Activated naive CD4-positive, alpha-beta T cell treated with anti-CD3 and anti-CD28 coated beads, Interleukin-2, amount 10 ng/mL, durations not matched to agents 7 days and 5 days (primary cell): ENCODE measurements around the gene GRAPL.
"Not testable (repeated sequence)": the region's sequence is repeated elsewhere in the genome, so short reads cannot be mapped to it uniquely, and the experiment has no call there.

Experiments
- CTCF ChIA-PET: fragments of 350-600 bp; sonication (Branson Sonifier 250); formaldehyde crosslinking; loops from one replicate; lab custom pipeline; 2021; ENCODE audit warnings: antibody characterized with exemption; lab: Charles Lee
- DNase-seq: peaks from one replicate; pipeline ENCODE4 v3.0.0-alpha.2; 2020
- H3K27ac Mint-ChIP-seq: one replicate; pipeline ENCODE4 v1.8.0; 2021; ENCODE audit warnings: mild to moderate bottlenecking, moderate library complexity, mixed read lengths
- H3K27me3 Mint-ChIP-seq: one replicate; pipeline ENCODE4 v1.8.0; 2021; ENCODE audit warnings: mild to moderate bottlenecking, mixed read lengths
- H3K36me3 Mint-ChIP-seq: one replicate; pipeline ENCODE4 v1.8.0; 2021; ENCODE audit warnings: mixed read lengths
- H3K4me1 Mint-ChIP-seq: one replicate; pipeline ENCODE4 v1.8.0; 2021; ENCODE audit warnings: mixed read lengths
- H3K4me3 Mint-ChIP-seq: one replicate; pipeline ENCODE4 v1.8.0; 2021; ENCODE audit warnings: mild to moderate bottlenecking, moderate library complexity, mixed read lengths
- H3K9me3 Mint-ChIP-seq: one replicate; pipeline ENCODE4 v1.8.0; 2021; ENCODE audit warnings: mixed read lengths

The GRAPL gene

DNA sequence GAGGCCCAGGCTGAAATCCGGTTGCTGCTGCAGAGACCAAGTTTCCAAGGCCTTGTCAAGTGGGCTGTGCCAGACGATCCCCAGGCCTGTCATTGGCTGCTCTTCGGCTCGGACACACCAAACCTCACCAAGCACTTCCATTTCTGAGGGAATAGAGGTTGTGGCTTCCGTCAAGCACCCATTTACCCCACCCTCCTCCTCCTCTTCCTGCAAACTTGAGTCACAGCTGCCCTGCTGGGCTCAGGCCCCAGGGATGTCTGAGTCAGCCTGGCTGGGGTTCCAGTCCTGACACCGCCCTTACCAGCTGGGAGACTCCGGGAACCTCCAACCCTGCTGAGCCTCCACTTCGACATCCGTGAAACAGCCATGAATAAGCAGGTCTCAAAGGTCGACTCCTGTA lies 31.1 kb downstream of the GRAPL start:
- H3K4me3 Mint-ChIP-seq, H3K27ac Mint-ChIP-seq, H3K36me3 Mint-ChIP-seq, H3K27me3 Mint-ChIP-seq, H3K4me1 Mint-ChIP-seq, H3K9me3 Mint-ChIP-seq, CTCF ChIA-PET, DNase-seq: not testable (repeated sequence)

DNA sequence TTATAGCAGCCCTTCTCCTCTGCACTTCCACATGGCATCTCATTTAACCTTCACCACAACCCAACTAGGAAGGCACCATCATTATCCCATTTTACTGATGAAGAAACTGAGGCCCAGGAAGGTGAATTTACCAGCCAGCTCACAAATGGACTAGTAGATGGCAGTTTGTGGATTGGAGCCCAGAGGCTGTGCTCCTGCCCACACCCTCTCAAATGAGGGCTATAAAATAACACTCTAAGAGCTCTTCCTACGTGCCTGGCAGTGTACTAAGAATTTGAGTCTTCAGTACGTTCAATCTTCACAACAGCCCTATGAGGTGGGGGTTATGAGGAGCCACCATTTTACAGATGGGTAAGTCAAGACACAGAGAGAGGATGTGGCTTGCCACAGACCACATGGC lies 31.5 kb downstream of the GRAPL start:
- H3K9me3 Mint-ChIP-seq, H3K36me3 Mint-ChIP-seq, H3K27ac Mint-ChIP-seq, H3K27me3 Mint-ChIP-seq, H3K4me3 Mint-ChIP-seq, CTCF ChIA-PET, H3K4me1 Mint-ChIP-seq, DNase-seq: not testable (repeated sequence)

- H3K4me1 Mint-ChIP-seq, H3K27ac Mint-ChIP-seq, CTCF ChIA-PET, H3K4me3 Mint-ChIP-seq, DNase-seq, H3K27me3 Mint-ChIP-seq, H3K36me3 Mint-ChIP-seq, H3K9me3 Mint-ChIP-seq: not testable (repeated sequence)
Observed at GRCh38 chr17:19161308-19162107, 34.1 kb downstream of the GRAPL start.

- H3K27ac Mint-ChIP-seq, H3K9me3 Mint-ChIP-seq, H3K4me3 Mint-ChIP-seq, DNase-seq, H3K36me3 Mint-ChIP-seq, CTCF ChIA-PET, H3K4me1 Mint-ChIP-seq, H3K27me3 Mint-ChIP-seq: not testable (repeated sequence)
Observed at GRCh38 chr17:19162384-19163216, 35.2 kb downstream of the GRAPL start.

- CTCF ChIA-PET, DNase-seq: not testable (repeated sequence)
Observed at GRCh38 chr17:19174422-19174821, 47.0 kb downstream of the GRAPL start.

DNA sequence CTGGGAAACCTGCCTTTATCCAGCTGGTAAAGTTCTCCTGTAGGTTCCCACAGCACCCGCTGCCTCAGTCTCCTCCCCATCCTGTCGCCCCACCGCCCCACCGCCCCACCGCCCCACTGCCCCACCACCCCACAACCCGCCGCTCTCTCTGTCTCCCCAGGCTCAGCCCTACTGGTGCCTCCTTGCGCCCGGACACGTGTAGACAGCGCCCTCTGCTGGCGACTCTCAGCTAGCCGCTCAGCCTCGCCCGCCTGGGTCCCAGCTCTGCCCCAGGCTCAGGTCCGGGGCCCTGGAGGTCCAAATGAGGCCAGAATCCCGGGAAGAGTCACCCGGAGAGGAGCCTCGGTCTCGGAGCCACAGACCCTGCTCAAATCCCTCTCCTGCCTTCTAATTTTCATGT lies 48.0 kb downstream of the GRAPL start:
- H3K4me3 Mint-ChIP-seq, CTCF ChIA-PET, H3K36me3 Mint-ChIP-seq, H3K27ac Mint-ChIP-seq, H3K4me1 Mint-ChIP-seq, H3K27me3 Mint-ChIP-seq, H3K9me3 Mint-ChIP-seq, DNase-seq: not testable (repeated sequence)

More at GRCh38 chr17:19174422-19174821, 47.0 kb downstream of the GRAPL start:
- not testable (repeated sequence) for H3K9me3 Mint-ChIP-seq, H3K4me3 Mint-ChIP-seq, H3K4me1 Mint-ChIP-seq, H3K27ac Mint-ChIP-seq, H3K36me3 Mint-ChIP-seq, H3K27me3 Mint-ChIP-seq

- H3K4me3 Mint-ChIP-seq, H3K4me1 Mint-ChIP-seq, DNase-seq, H3K27ac Mint-ChIP-seq, CTCF ChIA-PET, H3K36me3 Mint-ChIP-seq, H3K27me3 Mint-ChIP-seq, H3K9me3 Mint-ChIP-seq: not testable (repeated sequence)
Observed at GRCh38 chr17:19181040-19181875, 53.9 kb downstream of the GRAPL start.

DNA sequence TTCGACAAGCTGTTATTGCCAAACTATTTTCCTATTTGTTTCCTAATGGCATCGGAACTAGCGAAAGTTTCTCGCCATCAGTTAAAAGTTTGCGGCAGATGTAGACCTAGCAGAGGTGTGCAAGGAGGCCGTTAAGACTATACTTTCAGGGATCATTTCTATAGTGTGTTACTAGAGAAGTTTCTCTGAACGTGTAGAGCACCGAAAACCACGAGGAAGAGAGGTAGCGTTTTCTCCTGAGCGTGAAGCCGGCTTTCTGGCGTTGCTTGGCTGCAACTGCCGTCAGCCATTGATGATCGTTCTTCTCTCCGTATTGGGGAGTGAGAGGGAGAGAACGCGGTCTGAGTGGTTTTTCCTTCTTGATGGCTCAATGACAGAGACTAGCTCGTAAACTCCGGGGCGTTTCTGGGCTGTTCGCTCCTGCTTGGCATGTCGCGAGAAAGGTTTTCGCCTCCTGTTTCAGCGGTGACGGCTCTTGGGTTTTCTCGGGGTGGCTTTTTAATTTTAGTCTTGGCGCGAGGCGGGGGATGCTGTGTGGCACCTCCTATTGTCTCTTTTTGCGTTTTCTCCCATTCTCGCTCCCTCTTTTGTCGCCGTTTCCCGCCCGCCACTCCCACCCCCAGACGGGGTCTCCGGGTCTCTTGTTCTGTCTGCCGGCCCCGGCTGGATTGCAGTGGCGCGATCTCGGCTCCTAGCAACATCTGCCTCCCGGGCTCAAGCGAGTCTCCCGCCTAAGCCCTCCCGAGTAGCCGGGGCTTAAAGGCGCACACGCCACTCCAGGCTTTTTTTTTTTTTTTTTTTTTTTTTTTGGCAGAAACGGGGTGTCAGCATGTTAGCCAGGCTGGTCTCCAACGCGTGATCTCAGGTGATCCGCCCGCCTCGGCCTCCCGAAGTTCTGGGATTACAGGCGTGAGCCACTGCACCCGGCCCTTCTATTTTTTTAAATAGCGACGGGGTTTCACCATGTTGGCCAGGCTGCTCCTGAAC lies 60.8 kb downstream of the GRAPL start:
- DNase-seq, H3K4me3 Mint-ChIP-seq, H3K27me3 Mint-ChIP-seq, H3K9me3 Mint-ChIP-seq, H3K36me3 Mint-ChIP-seq, H3K27ac Mint-ChIP-seq, CTCF ChIA-PET, H3K4me1 Mint-ChIP-seq: not testable (repeated sequence)

DNA sequence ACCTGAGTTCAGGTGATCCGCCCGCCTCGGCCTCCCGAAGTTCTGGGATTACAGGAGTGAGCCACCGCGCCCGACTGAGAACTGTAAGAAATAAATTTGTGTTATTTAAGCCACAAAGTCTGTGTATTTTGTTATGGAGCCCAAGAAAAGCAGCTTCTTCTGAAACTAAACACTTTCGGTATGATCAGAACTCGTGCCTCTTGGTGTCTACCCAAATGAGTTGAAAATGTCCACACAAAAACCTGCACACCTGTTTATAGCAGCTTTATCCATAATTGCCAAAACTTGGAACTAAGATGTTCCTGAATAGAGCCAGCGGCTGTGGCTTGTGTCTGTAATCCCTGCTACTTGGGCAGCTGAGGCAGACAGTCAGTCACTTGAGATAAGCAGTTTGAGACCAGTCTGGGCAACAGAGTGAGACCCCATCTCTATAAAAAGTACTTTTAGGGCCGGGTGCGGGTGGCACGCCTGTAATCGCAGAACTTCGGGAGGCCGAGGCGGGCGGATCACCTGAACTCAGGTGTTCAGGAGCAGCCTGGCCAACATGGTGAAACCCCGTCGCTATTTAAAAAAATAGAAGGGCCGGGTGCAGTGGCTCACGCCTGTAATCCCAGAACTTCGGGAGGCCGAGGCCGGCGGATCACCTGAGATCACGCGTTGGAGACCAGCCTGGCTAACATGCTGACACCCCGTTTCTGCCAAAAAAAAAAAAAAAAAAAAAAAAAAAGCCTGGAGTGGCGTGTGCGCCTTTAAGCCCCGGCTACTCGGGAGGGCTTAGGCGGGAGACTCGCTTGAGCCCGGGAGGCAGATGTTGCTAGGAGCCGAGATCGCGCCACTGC lies 61.7 kb downstream of the GRAPL start:
- not testable (repeated sequence) for H3K9me3 Mint-ChIP-seq, DNase-seq

DNA sequence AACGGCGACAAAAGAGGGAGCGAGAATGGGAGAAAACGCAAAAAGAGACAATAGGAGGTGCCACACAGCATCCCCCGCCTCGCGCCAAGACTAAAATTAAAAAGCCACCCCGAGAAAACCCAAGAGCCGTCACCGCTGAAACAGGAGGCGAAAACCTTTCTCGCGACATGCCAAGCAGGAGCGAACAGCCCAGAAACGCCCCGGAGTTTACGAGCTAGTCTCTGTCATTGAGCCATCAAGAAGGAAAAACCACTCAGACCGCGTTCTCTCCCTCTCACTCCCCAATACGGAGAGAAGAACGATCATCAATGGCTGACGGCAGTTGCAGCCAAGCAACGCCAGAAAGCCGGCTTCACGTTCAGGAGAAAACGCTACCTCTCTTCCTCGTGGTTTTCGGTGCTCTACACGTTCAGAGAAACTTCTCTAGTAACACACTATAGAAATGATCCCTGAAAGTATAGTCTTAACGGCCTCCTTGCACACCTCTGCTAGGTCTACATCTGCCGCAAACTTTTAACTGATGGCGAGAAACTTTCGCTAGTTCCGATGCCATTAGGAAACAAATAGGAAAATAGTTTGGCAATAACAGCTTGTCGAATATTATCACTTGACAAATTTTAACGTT lies 62.5 kb downstream of the GRAPL start:
- H3K4me3 Mint-ChIP-seq, H3K27me3 Mint-ChIP-seq, CTCF ChIA-PET, H3K4me1 Mint-ChIP-seq, H3K27ac Mint-ChIP-seq, H3K36me3 Mint-ChIP-seq, H3K9me3 Mint-ChIP-seq, DNase-seq: not testable (repeated sequence)

More for the DNA sequence above, 61.7 kb downstream of the GRAPL start:
- CTCF ChIA-PET, H3K4me1 Mint-ChIP-seq, H3K4me3 Mint-ChIP-seq, H3K27me3 Mint-ChIP-seq, H3K27ac Mint-ChIP-seq, H3K36me3 Mint-ChIP-seq: not testable (repeated sequence)

DNA sequence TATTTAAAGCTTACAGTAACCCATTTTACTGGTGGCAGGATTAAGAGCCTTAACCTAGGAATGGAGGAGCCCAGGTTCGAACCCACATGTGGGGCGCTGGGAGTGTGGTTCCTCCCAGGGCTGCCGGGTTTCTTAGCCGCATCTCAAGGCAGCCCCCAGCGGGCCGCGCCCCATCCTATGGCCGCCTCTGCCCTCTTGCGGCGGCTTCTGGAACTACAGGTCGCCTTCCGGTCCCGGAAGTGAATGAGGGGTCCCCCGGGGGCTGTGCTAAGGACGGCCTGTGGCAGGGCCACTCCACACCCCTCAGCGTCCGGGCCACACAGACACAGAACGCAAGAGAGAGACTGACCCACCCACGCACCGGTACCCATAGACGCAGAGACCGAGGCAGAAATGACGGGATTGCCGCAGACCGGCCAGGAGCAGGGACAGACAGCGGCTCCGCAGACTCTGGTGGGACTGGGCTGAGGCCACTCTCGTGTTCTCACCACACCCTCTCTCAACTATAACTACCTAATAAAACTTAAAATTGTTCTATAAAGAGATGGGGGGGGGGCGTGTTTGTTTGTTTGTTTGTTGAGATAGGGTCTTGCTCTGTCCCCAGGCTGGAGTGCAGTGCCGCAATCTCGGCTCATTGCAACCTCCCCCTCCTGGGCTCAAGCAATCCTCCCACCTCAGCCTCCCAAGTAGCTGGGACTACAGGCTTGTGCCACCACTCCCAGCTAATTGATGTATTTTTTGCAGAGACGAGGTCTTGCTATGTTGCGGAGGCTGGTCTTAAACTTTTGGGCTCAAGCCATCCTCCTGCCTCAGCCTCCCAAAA lies 69.2 kb downstream of the GRAPL start:
- H3K4me3 Mint-ChIP-seq, H3K9me3 Mint-ChIP-seq, H3K27ac Mint-ChIP-seq, CTCF ChIA-PET, H3K27me3 Mint-ChIP-seq, H3K36me3 Mint-ChIP-seq, H3K4me1 Mint-ChIP-seq: not testable (repeated sequence)
- peak; percentile 43 for DNase-seq

- H3K4me1 Mint-ChIP-seq, H3K27ac Mint-ChIP-seq, H3K4me3 Mint-ChIP-seq, H3K27me3 Mint-ChIP-seq, CTCF ChIA-PET, DNase-seq, H3K9me3 Mint-ChIP-seq, H3K36me3 Mint-ChIP-seq: not testable (repeated sequence)
Observed at GRCh38 chr17:19202448-19202847, 75.1 kb downstream of the GRAPL start.
